GM13976 (cell line): ENCODE measurements around the gene DDX10.

Source experiments
- DNase-seq: peaks from one replicate; pipeline ENCODE4 v3.0.0; 2012; ENCODE audit warnings: low spot score
- CTCF ChIP-seq: IDR thresholded peaks from 2 replicates; pipeline ENCODE4 v1.5.1; 2012; ENCODE audit warnings: borderline replicate concordance, mild to moderate bottlenecking; ENCODE audit not compliant: insufficient read depth; ENCODE audit errors: extremely low read depth, missing control alignments, control extremely low read depth
- in situ Hi-C: fragments of 300-500 bp; cut with MboI; formaldehyde crosslinking; loops from one replicate; pipeline ENCODE4 v1.12.0; 2022; ENCODE audit warnings: low sequenced_read_pairs, mixed read lengths, inconsistent platforms; ENCODE audit not compliant: unreplicated experiment

DDX10 gene

GRCh38 chr11:108664730-108665525, at the start of gene DDX10:
Gene DDX10 (plus strand): TSS chr11:108665069. CDS start chr11:108665154, 85 bp downstream.
- in situ Hi-C loops = loop anchor here (25.0 kb wide), 1 partner anchor 653 kb away; the partner anchor contains the start of gene CUL5
- peak; percentile 97 for DNase-seq
- no peak for TF ChIP-seq CTCF

DNA sequence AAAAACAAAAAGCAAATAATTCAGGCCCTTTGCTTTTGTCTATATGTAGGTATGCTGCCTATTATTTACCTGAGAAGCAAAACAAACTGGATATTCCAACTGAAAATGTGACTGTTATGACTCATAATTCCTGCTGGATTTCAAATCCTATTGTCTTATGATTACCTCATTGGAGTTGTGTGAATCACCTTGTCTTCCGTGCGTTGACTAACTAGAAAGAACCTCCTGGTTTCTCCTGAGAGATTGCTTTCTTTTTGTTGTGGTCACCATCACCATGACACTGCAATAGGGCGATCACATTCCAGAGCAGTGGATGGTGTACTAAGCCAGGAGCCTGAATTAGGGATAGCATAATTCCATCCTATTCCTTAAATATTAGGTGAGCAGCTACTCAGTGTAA, 48.3 kb upstream of the DDX10 start:
- no peak for TF ChIP-seq CTCF

GRCh38 chr11:108617055-108617454, 47.8 kb upstream of the DDX10 start:
- no peak for DNase-seq
- in situ Hi-C loops = no loop called here
- TF ChIP-seq CTCF = no peak

More for the DNA sequence above, 48.3 kb upstream of the DDX10 start:
- in situ Hi-C loops = no loop called here
- no peak for DNase-seq

- DNase-seq = no peak
- TF ChIP-seq CTCF = no peak
- in situ Hi-C loops = no loop called here
Observed at GRCh38 chr11:108618529-108618928, 46.3 kb upstream of the DDX10 start.

DNA sequence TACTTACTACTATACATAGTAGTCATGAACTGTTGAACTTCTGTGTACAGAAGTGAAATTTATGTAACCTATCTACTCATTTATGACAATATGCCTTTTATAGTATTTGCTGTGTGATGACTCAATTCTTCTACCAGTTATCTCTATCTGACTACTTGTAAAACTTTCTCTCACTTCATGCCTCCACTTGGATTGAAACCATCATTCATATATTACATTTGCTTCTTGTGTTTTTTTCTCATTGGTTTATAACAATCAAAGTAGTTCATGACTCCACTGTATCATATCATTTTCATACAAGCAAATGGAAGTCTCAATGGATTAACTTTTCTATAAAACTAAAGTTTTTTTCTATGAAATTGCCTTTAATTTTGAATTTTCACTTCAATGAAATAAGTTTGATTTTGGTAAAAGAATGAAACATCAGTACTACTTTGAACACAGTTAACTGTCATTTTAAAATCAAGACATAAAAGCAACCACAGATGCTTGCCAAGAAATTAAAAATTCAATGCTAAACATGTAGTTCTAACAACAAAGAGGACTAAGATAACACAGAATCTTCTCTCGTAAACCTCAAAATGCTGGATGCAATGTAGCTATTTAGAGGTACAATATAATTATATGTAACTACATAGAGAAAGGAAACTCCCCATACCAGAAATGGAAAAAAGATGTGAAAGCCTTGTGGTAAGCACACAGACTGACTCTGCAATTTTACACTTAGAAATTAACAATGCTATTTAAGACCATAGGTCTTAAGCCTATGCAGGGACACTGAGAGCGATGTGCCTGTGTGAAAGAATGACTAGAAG, 43.7 kb upstream of the DDX10 start:
- in situ Hi-C loops = no loop called here
- no peak for TF ChIP-seq CTCF
- peak; percentile 65 for DNase-seq

- in situ Hi-C loops = no loop called here
- TF ChIP-seq CTCF = no peak
- no peak for DNase-seq
Observed at GRCh38 chr11:108622341-108622740, 42.5 kb upstream of the DDX10 start.
